ENCODE results near the gene MSI2.

The MSI2 gene

DNA sequence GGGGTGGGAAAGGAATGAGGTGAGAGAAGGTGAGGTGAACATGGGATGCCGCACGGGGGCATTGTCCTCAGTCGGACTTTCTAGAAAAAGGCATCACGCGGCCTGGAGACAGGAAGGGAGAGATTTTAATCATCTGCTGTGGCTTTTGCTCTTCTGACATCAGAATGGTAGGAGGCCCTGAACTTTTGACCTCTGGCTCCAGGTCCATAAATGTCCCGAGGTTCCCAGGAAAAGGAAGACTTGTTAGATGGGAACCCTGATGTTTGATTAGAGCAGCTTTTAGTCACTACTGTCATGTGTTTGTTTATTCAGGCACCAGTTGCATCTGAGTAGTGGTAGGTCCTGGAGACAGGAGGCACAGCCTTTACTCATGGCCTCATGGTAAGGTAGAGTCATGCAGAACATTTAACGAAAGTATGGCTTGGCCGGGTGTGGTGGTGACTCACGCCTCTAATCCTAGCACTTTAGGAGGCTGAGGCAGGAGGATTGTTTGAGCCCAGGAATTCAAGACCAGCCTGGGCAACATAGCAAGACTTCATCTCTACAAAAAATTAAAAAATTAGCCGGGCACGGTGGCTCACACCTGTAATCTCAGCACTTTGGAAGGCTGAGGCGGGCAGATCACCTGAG is 203.1 kb downstream of the MSI2 start:
- no peaks in the 10 kb centered on the region for H3K27me3 ChIP-seq (ENCODE audit: insufficient read depth, low read length)
- no peaks in the 10 kb centered on the region for H4K20me1 ChIP-seq (ENCODE audit: insufficient read depth, low read length)
- TF ChIP-seq EZH2 (IDR thresholded peaks at IDR 0.05; ENCODE audit: borderline replicate concordance, low read length), result no peak
- TF ChIP-seq, protein P1, sequence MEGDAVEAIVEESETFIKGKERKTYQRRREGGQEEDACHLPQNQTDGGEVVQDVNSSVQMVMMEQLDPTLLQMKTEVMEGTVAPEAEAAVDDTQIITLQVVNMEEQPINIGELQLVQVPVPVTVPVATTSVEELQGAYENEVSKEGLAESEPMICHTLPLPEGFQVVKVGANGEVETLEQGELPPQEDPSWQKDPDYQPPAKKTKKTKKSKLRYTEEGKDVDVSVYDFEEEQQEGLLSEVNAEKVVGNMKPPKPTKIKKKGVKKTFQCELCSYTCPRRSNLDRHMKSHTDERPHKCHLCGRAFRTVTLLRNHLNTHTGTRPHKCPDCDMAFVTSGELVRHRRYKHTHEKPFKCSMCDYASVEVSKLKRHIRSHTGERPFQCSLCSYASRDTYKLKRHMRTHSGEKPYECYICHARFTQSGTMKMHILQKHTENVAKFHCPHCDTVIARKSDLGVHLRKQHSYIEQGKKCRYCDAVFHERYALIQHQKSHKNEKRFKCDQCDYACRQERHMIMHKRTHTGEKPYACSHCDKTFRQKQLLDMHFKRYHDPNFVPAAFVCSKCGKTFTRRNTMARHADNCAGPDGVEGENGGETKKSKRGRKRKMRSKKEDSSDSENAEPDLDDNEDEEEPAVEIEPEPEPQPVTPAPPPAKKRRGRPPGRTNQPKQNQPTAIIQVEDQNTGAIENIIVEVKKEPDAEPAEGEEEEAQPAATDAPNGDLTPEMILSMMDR (IDR thresholded peaks at IDR 0.05; ENCODE audit: low read length), result peak; percentile 13; the same call in 1 of the 2 replicates
- no peak overlapping the region for H2AFZ ChIP-seq (ENCODE audit: low read length)
- H3K79me2 ChIP-seq (ENCODE audit: insufficient read depth, low read length), result peaks cover 16% of the 10 kb centered on the region; the same call in 1 of the 2 replicates
- H3K27ac ChIP-seq (ENCODE audit: low read depth, low read length, poor library complexity, severe bottlenecking), result peak overlapping the region; percentile 66
- no peak overlapping the region for H3K4me3 ChIP-seq (ENCODE audit: low read depth, low read length, poor library complexity, severe bottlenecking)
- H3K36me3 ChIP-seq (ENCODE audit: insufficient read depth, low read length), result peaks cover 22% of the 10 kb centered on the region; the same call in 1 of the 2 replicates
- H3K4me1 ChIP-seq (ENCODE audit: insufficient read depth, low read length, severe bottlenecking), result peaks cover 76% of the 10 kb centered on the region
- peak overlapping the region; percentile 2; the same call in 1 of the 2 replicates for H3K9ac ChIP-seq (ENCODE audit: low read length)
- no peaks in the 10 kb centered on the region for H3K9me3 ChIP-seq (ENCODE audit: low read length)
- no peaks in the 10 kb centered on the region for H3F3A ChIP-seq (ENCODE audit: insufficient read depth, low read length)
- no peaks in the 10 kb centered on the region for H3K9me2 ChIP-seq (ENCODE audit: low read depth, low read length)
- no peak overlapping the region; the same call in 1 of the 2 replicates for H3K4me2 ChIP-seq (ENCODE audit: low read length)

DNA sequence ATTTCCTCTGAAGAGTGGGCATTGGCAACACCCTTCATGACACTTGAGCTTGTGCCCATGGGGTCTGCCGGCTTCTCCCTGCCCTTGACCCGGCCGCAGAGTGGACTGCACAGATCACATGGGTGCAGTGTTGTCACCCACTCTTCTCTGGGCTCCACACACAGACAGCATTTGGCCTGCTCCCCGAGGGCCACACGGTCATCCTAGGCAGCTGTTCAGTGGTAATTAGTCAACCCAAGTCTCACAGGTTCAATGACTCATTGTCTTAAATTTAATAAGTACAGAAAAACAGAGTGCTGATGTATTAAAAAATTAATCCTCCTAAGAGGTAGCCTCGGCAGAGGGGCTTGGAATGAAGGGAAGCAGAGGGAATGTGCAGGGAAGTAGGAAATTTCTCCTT is 204.8 kb downstream of the MSI2 start:
- Histone ChIP-seq H3K9ac (ENCODE audit: low read length) (no peak overlapping the region; the same call in 1 of the 2 replicates), H3K9me2 (ENCODE audit: low read depth, low read length) (no peaks in the 10 kb centered on the region), H3K36me3 (ENCODE audit: insufficient read depth, low read length) (peaks cover 17% of the 10 kb centered on the region; the same call in 1 of the 2 replicates), H3K9me3 (ENCODE audit: low read length) (no peaks in the 10 kb centered on the region), H3K4me1 (ENCODE audit: insufficient read depth, low read length, severe bottlenecking) (peaks cover 76% of the 10 kb centered on the region), H2AFZ (ENCODE audit: low read length) (no peak overlapping the region), H3K27me3 (ENCODE audit: insufficient read depth, low read length) (no peaks in the 10 kb centered on the region), H3F3A (ENCODE audit: insufficient read depth, low read length) (no peaks in the 10 kb centered on the region), H3K79me2 (ENCODE audit: insufficient read depth, low read length) (peaks cover 13% of the 10 kb centered on the region; the same call in 1 of the 2 replicates), H3K4me3 (ENCODE audit: low read depth, low read length, poor library complexity, severe bottlenecking) (no peak overlapping the region), H3K27ac (ENCODE audit: low read depth, low read length, poor library complexity, severe bottlenecking) (peak overlapping the region; percentile 100), H3K4me2 (ENCODE audit: low read length) (no peak overlapping the region), H4K20me1 (ENCODE audit: insufficient read depth, low read length) (no peaks in the 10 kb centered on the region)
- no peak for TF ChIP-seq EZH2 (IDR thresholded peaks at IDR 0.05; ENCODE audit: borderline replicate concordance, low read length)
- TF ChIP-seq, protein P1 (IDR thresholded peaks at IDR 0.05; ENCODE audit: low read length), result no peak

DNA sequence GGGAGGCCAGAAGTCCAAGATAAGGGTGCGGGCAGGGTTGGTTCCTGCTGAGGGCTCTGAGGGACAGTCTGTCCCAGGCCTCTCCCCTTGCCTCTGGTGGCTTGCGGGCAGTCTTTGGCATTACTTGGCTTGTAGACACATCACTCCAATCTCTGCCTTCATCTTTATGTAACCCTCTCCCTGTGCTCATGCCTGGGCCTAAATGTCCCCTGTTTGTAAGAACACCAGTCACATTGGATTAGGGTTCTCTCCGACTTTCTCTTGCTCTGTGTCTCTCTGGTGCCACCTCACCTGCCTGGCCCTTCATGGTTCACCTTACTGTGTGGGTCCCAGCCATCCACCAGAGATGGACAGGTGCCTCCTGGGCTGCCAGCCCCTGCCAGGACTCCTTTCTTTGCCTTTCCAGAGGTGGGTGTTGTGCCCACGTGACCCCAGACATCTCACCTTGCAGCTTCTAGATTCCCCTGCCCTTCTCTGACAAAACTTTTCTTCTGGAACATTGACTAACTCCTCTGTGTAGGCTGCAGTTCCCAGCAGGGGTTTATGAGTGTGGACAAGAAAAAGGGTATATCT is 205.8 kb downstream of the MSI2 start:
- H2AFZ ChIP-seq (ENCODE audit: low read length), result no peak overlapping the region
- peak overlapping the region; percentile 42; the same call in 1 of the 2 replicates for H3K9ac ChIP-seq (ENCODE audit: low read length)
- H3K4me1 ChIP-seq (ENCODE audit: insufficient read depth, low read length, severe bottlenecking), result peaks cover 86% of the 10 kb centered on the region
- TF ChIP-seq, protein P1 (IDR thresholded peaks at IDR 0.05; ENCODE audit: low read length), result no peak
- TF ChIP-seq EZH2 (IDR thresholded peaks at IDR 0.05; ENCODE audit: borderline replicate concordance, low read length), result no peak
- no peaks in the 10 kb centered on the region for H4K20me1 ChIP-seq (ENCODE audit: insufficient read depth, low read length)
- H3K79me2 ChIP-seq (ENCODE audit: insufficient read depth, low read length), result peaks cover 11% of the 10 kb centered on the region; the same call in 1 of the 2 replicates
- H3K4me2 ChIP-seq (ENCODE audit: low read length), result peak overlapping the region; percentile 36; the same call in 1 of the 2 replicates
- H3K36me3 ChIP-seq (ENCODE audit: insufficient read depth, low read length), result peaks cover 10% of the 10 kb centered on the region; the same call in 1 of the 2 replicates
- H3F3A ChIP-seq (ENCODE audit: insufficient read depth, low read length), result no peaks in the 10 kb centered on the region
- peak overlapping the region; percentile 100 for H3K27ac ChIP-seq (ENCODE audit: low read depth, low read length, poor library complexity, severe bottlenecking)
- H3K9me2 ChIP-seq (ENCODE audit: low read depth, low read length), result no peaks in the 10 kb centered on the region
- no peaks in the 10 kb centered on the region for H3K9me3 ChIP-seq (ENCODE audit: low read length)
- no peak overlapping the region for H3K4me3 ChIP-seq (ENCODE audit: low read depth, low read length, poor library complexity, severe bottlenecking)
- H3K27me3 ChIP-seq (ENCODE audit: insufficient read depth, low read length), result no peaks in the 10 kb centered on the region
